ENCODE data around the gene AKT3.
A peak's percentile ranks its signal among the peaks of the same experiment; 100 is the strongest.

Gene AKT3

GRCh38 chr1:243508303-243508713, 341.7 kb downstream of the AKT3 start:
- H3K36me3 ChIP-seq (ENCODE audit: insufficient read depth, low read length) = no peaks in the 10 kb centered on the region
- peaks cover 36% of the 10 kb centered on the region for H3K4me1 ChIP-seq (ENCODE audit: insufficient read depth, low read length, poor library complexity, severe bottlenecking)
- H3F3A ChIP-seq (ENCODE audit: low read depth) = no peaks in the 10 kb centered on the region
- H3K79me2 ChIP-seq (ENCODE audit: insufficient read depth, low read length) = no peaks in the 10 kb centered on the region
- H3K4me2 ChIP-seq (ENCODE audit: low read depth, low read length, poor library complexity, severe bottlenecking) = peak overlapping the region; percentile 36
- peak overlapping the region; percentile 42; the same call in 1 of the 2 replicates for H2AFZ ChIP-seq (ENCODE audit: low read length)
- no peak overlapping the region for H3K4me3 ChIP-seq (ENCODE audit: low read length, poor library complexity, severe bottlenecking)
- no peaks in the 10 kb centered on the region for H4K20me1 ChIP-seq (ENCODE audit: insufficient read depth, low read length, poor library complexity, severe bottlenecking)
- H3K27me3 ChIP-seq (ENCODE audit: insufficient read depth, low read length, poor library complexity, severe bottlenecking) = no peaks in the 10 kb centered on the region
- H3K9me3 ChIP-seq (ENCODE audit: insufficient read depth, low read depth, low read length) = no peaks in the 10 kb centered on the region
- H3K9me2 ChIP-seq (replicated peaks; ENCODE audit: low read depth, low read length) = no peaks in the 10 kb centered on the region
- peak overlapping the region; percentile 19 for H3K9ac ChIP-seq (ENCODE audit: low read depth, low read length, poor library complexity, severe bottlenecking)
- TF ChIP-seq, protein P1, sequence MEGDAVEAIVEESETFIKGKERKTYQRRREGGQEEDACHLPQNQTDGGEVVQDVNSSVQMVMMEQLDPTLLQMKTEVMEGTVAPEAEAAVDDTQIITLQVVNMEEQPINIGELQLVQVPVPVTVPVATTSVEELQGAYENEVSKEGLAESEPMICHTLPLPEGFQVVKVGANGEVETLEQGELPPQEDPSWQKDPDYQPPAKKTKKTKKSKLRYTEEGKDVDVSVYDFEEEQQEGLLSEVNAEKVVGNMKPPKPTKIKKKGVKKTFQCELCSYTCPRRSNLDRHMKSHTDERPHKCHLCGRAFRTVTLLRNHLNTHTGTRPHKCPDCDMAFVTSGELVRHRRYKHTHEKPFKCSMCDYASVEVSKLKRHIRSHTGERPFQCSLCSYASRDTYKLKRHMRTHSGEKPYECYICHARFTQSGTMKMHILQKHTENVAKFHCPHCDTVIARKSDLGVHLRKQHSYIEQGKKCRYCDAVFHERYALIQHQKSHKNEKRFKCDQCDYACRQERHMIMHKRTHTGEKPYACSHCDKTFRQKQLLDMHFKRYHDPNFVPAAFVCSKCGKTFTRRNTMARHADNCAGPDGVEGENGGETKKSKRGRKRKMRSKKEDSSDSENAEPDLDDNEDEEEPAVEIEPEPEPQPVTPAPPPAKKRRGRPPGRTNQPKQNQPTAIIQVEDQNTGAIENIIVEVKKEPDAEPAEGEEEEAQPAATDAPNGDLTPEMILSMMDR (conservative IDR thresholded peaks at IDR 0.05; ENCODE audit: low read length) = no peak
- no peak for TF ChIP-seq EZH2phosphoT487 (IDR thresholded peaks at IDR 0.05; ENCODE audit: borderline replicate concordance)

GRCh38 chr1:243507672-243508302, 342.3 kb downstream of the AKT3 start:
- Histone ChIP-seq H3K27me3 (ENCODE audit: insufficient read depth, low read length, poor library complexity, severe bottlenecking) (no peaks in the 10 kb centered on the region), H3F3A (ENCODE audit: low read depth) (no peaks in the 10 kb centered on the region), H3K9me3 (ENCODE audit: insufficient read depth, low read depth, low read length) (no peaks in the 10 kb centered on the region), H3K4me3 (ENCODE audit: low read length, poor library complexity, severe bottlenecking) (no peak overlapping the region), H4K20me1 (ENCODE audit: insufficient read depth, low read length, poor library complexity, severe bottlenecking) (no peaks in the 10 kb centered on the region), H3K9ac (ENCODE audit: low read depth, low read length, poor library complexity, severe bottlenecking) (no peak overlapping the region), H3K36me3 (ENCODE audit: insufficient read depth, low read length) (no peaks in the 10 kb centered on the region), H2AFZ (ENCODE audit: low read length) (peak overlapping the region; percentile 42; the same call in 1 of the 2 replicates), H3K9me2 (replicated peaks; ENCODE audit: low read depth, low read length) (no peaks in the 10 kb centered on the region), H3K4me1 (ENCODE audit: insufficient read depth, low read length, poor library complexity, severe bottlenecking) (peaks cover 36% of the 10 kb centered on the region), H3K4me2 (ENCODE audit: low read depth, low read length, poor library complexity, severe bottlenecking) (peak overlapping the region; percentile 36), H3K79me2 (ENCODE audit: insufficient read depth, low read length) (no peaks in the 10 kb centered on the region)
- TF ChIP-seq, protein P1 (conservative IDR thresholded peaks at IDR 0.05; ENCODE audit: low read length) = no peak
- TF ChIP-seq EZH2phosphoT487 (IDR thresholded peaks at IDR 0.05; ENCODE audit: borderline replicate concordance) = no peak

DNA sequence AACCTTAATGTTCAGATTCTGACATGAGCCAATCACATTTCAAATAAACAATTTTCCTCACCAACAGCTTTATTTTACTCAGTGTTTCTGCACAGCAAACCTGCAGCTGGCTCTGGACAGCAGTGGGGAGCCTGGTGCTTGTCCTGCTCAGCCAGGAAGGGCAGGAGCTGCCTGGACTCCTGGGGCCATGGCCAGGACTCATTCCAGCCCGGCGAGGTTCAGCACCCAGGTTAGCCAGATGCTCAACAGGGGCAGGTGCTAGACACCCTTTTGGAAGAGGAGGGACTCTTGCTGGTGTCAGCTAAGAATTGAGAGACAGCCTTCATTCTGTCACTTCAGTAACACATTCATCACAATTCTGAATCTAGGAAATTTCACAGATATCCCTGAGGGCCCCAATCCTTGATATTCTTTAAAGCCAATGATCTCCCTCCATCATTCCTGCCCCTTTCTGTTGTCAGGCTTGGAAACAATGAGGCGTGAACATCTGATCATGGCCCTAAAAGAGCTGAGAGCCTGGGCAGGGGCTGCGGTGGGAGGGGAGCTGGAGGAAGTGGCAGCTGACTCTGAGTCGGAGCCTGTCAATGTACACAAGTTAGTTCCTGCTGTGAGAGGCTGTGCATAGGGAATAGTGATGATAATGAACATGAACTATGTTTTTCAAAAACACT, 342.9 kb downstream of the AKT3 start:
- Histone ChIP-seq H3K9me2 (replicated peaks; ENCODE audit: low read depth, low read length) (no peaks in the 10 kb centered on the region), H2AFZ (ENCODE audit: low read length) (peak overlapping the region; percentile 29; the same call in 1 of the 2 replicates), H3K9ac (ENCODE audit: low read depth, low read length, poor library complexity, severe bottlenecking) (no peak overlapping the region), H3K4me3 (ENCODE audit: low read length, poor library complexity, severe bottlenecking) (no peak overlapping the region), H3K9me3 (ENCODE audit: insufficient read depth, low read depth, low read length) (no peaks in the 10 kb centered on the region), H3K27me3 (ENCODE audit: insufficient read depth, low read length, poor library complexity, severe bottlenecking) (no peaks in the 10 kb centered on the region), H3F3A (ENCODE audit: low read depth) (no peaks in the 10 kb centered on the region), H3K4me2 (ENCODE audit: low read depth, low read length, poor library complexity, severe bottlenecking) (peak overlapping the region; percentile 36), H3K4me1 (ENCODE audit: insufficient read depth, low read length, poor library complexity, severe bottlenecking) (peaks cover 36% of the 10 kb centered on the region), H4K20me1 (ENCODE audit: insufficient read depth, low read length, poor library complexity, severe bottlenecking) (no peaks in the 10 kb centered on the region), H3K79me2 (ENCODE audit: insufficient read depth, low read length) (no peaks in the 10 kb centered on the region), H3K36me3 (ENCODE audit: insufficient read depth, low read length) (no peaks in the 10 kb centered on the region)
- TF ChIP-seq EZH2phosphoT487 (IDR thresholded peaks at IDR 0.05; ENCODE audit: borderline replicate concordance) = no peak
- TF ChIP-seq, protein P1 (conservative IDR thresholded peaks at IDR 0.05; ENCODE audit: low read length) = no peak
